Mesodermal cell (in vitro differentiated cells): ENCODE data around the gene DNAH8.

ENCODE experiments used
- H3K27ac ChIP-seq: 2 replicates; pipeline ENCODE4 v1.7.0; 2013; ENCODE audit warnings: mild to moderate bottlenecking, low read depth, low read length, moderate library complexity; ENCODE audit not compliant: severe bottlenecking
- H3K36me3 ChIP-seq: 2 replicates; pipeline ENCODE4 v1.7.1; 2013; ENCODE audit warnings: mild to moderate bottlenecking, low read length, moderate library complexity; ENCODE audit not compliant: control insufficient read depth, insufficient read depth
- H3K4me1 ChIP-seq: one replicate; pipeline ENCODE4 v1.7.1; 2013; ENCODE audit warnings: mild to moderate bottlenecking, low read length; ENCODE audit not compliant: insufficient read depth, control insufficient read depth, poor library complexity, severe bottlenecking
- H3K4me3 ChIP-seq: 2 replicates; pipeline ENCODE4 v1.7.0; 2013; ENCODE audit warnings: low read length, control low read depth, mild to moderate bottlenecking; ENCODE audit not compliant: insufficient read depth, poor library complexity, severe bottlenecking; ENCODE audit errors: extremely low read depth
- H3K9me3 ChIP-seq: 2 replicates; pipeline ENCODE4 v1.7.1; 2013; ENCODE audit warnings: mild to moderate bottlenecking, low read length, moderate library complexity; ENCODE audit not compliant: control insufficient read depth
- WGBS, 2 experiments: methylation state at CpG; one replicate each; pipeline ENCODE4 v1.1.5; 2013; ENCODE audit warnings: missing lambda C conversion rate in 2 of 2; ENCODE audit not compliant: insufficient coverage in 2 of 2; 5-methylcytosine and 5-hydroxymethylcytosine counted together

Gene DNAH8

GRCh38 chr6:38750968-38751615, 36.0 kb downstream of the DNAH8 start:
- Histone ChIP-seq H3K4me3 (no peak overlapping the region), H3K9me3 (no peaks in the 10 kb centered on the region), H3K36me3 (no peaks in the 10 kb centered on the region), H3K4me1 (no peaks in the 10 kb centered on the region), H3K27ac (no peak overlapping the region)
- 75% methylated on average over 1 of the region's 1 CpG; no CpG with 5 or more reads in 1 of the 2 experiments for WGBS, 2 experiments

GRCh38 chr6:38753707-38754106, 38.6 kb downstream of the DNAH8 start:
- no peaks in the 10 kb centered on the region for H3K9me3 ChIP-seq
- no peaks in the 10 kb centered on the region for H3K36me3 ChIP-seq
- no peaks in the 10 kb centered on the region for H3K4me1 ChIP-seq
- no peak overlapping the region for H3K27ac ChIP-seq
- H3K4me3 ChIP-seq = no peak overlapping the region

- Histone ChIP-seq H3K36me3 (no peaks in the 10 kb centered on the region), H3K9me3 (no peaks in the 10 kb centered on the region), H3K4me3 (no peak overlapping the region), H3K27ac (no peak overlapping the region), H3K4me1 (no peaks in the 10 kb centered on the region)
- WGBS, 2 experiments = 100% methylated on average over 1 of the region's 3 CpGs; no CpG with 5 or more reads in 1 of the 2 experiments
Measured at GRCh38 chr6:38755207-38755606, 40.1 kb downstream of the DNAH8 start.

GRCh38 chr6:38755874-38756273, 40.8 kb downstream of the DNAH8 start:
- 88 to 100% methylated on average over 1 of the region's 2 CpGs for WGBS, 2 experiments
- H3K4me1 ChIP-seq = no peaks in the 10 kb centered on the region
- H3K9me3 ChIP-seq = no peaks in the 10 kb centered on the region
- no peak overlapping the region for H3K27ac ChIP-seq
- H3K36me3 ChIP-seq = no peaks in the 10 kb centered on the region
- no peak overlapping the region for H3K4me3 ChIP-seq

- Histone ChIP-seq H3K36me3 (no peaks in the 10 kb centered on the region), H3K4me1 (no peaks in the 10 kb centered on the region), H3K9me3 (no peaks in the 10 kb centered on the region), H3K27ac (no peak overlapping the region), H3K4me3 (no peak overlapping the region)
- 80 to 83% methylated on average over 1 of the region's 1 CpG for WGBS, 2 experiments
Measured at GRCh38 chr6:38760097-38760496, 45.0 kb downstream of the DNAH8 start.

- no peak overlapping the region for H3K27ac ChIP-seq
- H3K4me1 ChIP-seq = no peaks in the 10 kb centered on the region
- H3K9me3 ChIP-seq = no peaks in the 10 kb centered on the region
- no peaks in the 10 kb centered on the region for H3K36me3 ChIP-seq
- H3K4me3 ChIP-seq = no peak overlapping the region
Measured at GRCh38 chr6:38762848-38763247, 47.7 kb downstream of the DNAH8 start.

- WGBS, 2 experiments = 100% methylated on average over 1 of the region's 2 CpGs; no CpG with 5 or more reads in 1 of the 2 experiments
- Histone ChIP-seq H3K9me3 (no peaks in the 10 kb centered on the region), H3K4me3 (no peak overlapping the region), H3K36me3 (no peaks in the 10 kb centered on the region), H3K4me1 (no peaks in the 10 kb centered on the region), H3K27ac (no peak overlapping the region)
Measured at GRCh38 chr6:38767560-38767959, 52.4 kb downstream of the DNAH8 start.

- H3K27ac ChIP-seq = no peak overlapping the region
- H3K4me3 ChIP-seq = no peak overlapping the region
- H3K4me1 ChIP-seq = peaks cover 6% of the 10 kb centered on the region
- 60 to 78% methylated on average over 1 to 3 of the region's 3 CpGs for WGBS, 2 experiments
- no peaks in the 10 kb centered on the region for H3K36me3 ChIP-seq
- H3K9me3 ChIP-seq = no peaks in the 10 kb centered on the region
Measured at GRCh38 chr6:38773338-38773737, 58.2 kb downstream of the DNAH8 start.

- Histone ChIP-seq H3K4me3 (no peak overlapping the region), H3K9me3 (no peaks in the 10 kb centered on the region), H3K4me1 (peaks cover 6% of the 10 kb centered on the region), H3K36me3 (no peaks in the 10 kb centered on the region), H3K27ac (no peak overlapping the region)
- 86 to 92% methylated on average over 2 to 4 of the region's 5 CpGs for WGBS, 2 experiments
Measured at GRCh38 chr6:38774929-38775707, 60.0 kb downstream of the DNAH8 start.

GRCh38 chr6:38775870-38776269, 60.8 kb downstream of the DNAH8 start:
- Histone ChIP-seq H3K9me3 (no peaks in the 10 kb centered on the region), H3K4me3 (no peak overlapping the region), H3K27ac (no peak overlapping the region), H3K4me1 (peaks cover 6% of the 10 kb centered on the region), H3K36me3 (no peaks in the 10 kb centered on the region)
- 100% methylated on average over 1 of the region's 1 CpG; no CpG with 5 or more reads in 1 of the 2 experiments for WGBS, 2 experiments

- Histone ChIP-seq H3K4me3 (no peak overlapping the region), H3K27ac (no peak overlapping the region), H3K4me1 (peaks cover 6% of the 10 kb centered on the region), H3K36me3 (no peaks in the 10 kb centered on the region), H3K9me3 (no peaks in the 10 kb centered on the region)
- WGBS, 2 experiments = 100% methylated on average over 1 of the region's 1 CpG; no CpG with 5 or more reads in 1 of the 2 experiments
Measured at GRCh38 chr6:38776515-38776914, 61.4 kb downstream of the DNAH8 start.
